ENCODE measurements around the gene S100A3. TPM values are rescaled to one million over a fixed set of nuclear protein-coding genes. Genes with fewer than 3 reads are reported as not detected.

The S100A3 gene
- total and polyA plus RNA-seq, 2 of the 13 experiments (the other 11 are each of a cell fraction or from before 2014, with no cell fraction given), result 2.5 to 4.5 TPM

- no peak for TF ChIP-seq MNT (IDR thresholded peaks at IDR 0.05)
- no peak for TF ChIP-seq HIVEP1 (CRISPR knock-in tag; IDR thresholded peaks at IDR 0.05)
- no peak for TF ChIP-seq ZNF414 (CRISPR knock-in tag; IDR thresholded peaks at IDR 0.05)
- no peak for TF ChIP-seq ZBTB37 (CRISPR knock-in tag; IDR thresholded peaks at IDR 0.05)
- TF ChIP-seq ZNF142 (CRISPR knock-in tag; IDR thresholded peaks at IDR 0.05), result no peak
- TF ChIP-seq SSRP1 (CRISPR knock-in tag; IDR thresholded peaks at IDR 0.05), result no peak
- TF ChIP-seq IRF1 (CRISPR knock-in tag; IDR thresholded peaks at IDR 0.05; ENCODE audit: low read depth), result no peak
- TF ChIP-seq AKNA (CRISPR knock-in tag; IDR thresholded peaks at IDR 0.05; ENCODE audit: borderline replicate concordance), result no peak
- TF ChIP-seq DDIT3 (CRISPR knock-in tag; IDR thresholded peaks at IDR 0.05), result no peak
These were observed 16.9 kb downstream of the S100A3 start (continued) for GRCh38 chr1:153532181-153532580.

Data from HepG2 (cell line).